Mesothelial cell of epicardium (in vitro differentiated cells): ENCODE measurements around the gene NUP133. TPM values are rescaled to one million over a fixed set of nuclear protein-coding genes. Genes with fewer than 3 reads are reported as not detected.
"Not testable (repeated sequence)": the region's sequence is repeated elsewhere in the genome, so short reads cannot be mapped to it uniquely, and the experiment has no call there.

Experiments used
- DNase-seq, 2 experiments: peaks; one replicate each; pipeline ENCODE4 v3.0.0; 2021; ENCODE audit warnings: low spot score in 2 of 2; ENCODE audit not compliant: unreplicated experiment in 2 of 2
- H3K27ac Mint-ChIP-seq: 2 replicates; pipeline ENCODE4 v1.8.0; 2021; ENCODE audit warnings: mixed read lengths
- H3K27me3 Mint-ChIP-seq: 2 replicates; pipeline ENCODE4 v1.8.0; 2021; ENCODE audit warnings: low read depth, mixed read lengths
- H3K36me3 Mint-ChIP-seq: 2 replicates; pipeline ENCODE4 v1.8.0; 2021; ENCODE audit warnings: mixed read lengths
- H3K4me1 Mint-ChIP-seq: 2 replicates; pipeline ENCODE4 v1.8.0; 2021; ENCODE audit warnings: mixed read lengths
- H3K4me3 Mint-ChIP-seq: 2 replicates; pipeline ENCODE4 v1.8.0; 2021; ENCODE audit warnings: mild to moderate bottlenecking, moderate library complexity, mixed read lengths
- H3K9me3 Mint-ChIP-seq: 2 replicates; pipeline ENCODE4 v1.8.0; 2021; ENCODE audit warnings: mixed read lengths
- total RNA-seq: library from RNA; stranded (reverse); gene quantifications from 3 replicates; pipeline ENCODE4 v1.2.1, GENCODE V29; 2021
- TF ChIP-seq, protein P1 (sequence below): fragments of 200-600 bp; sonication (generic); IDR thresholded peaks from one replicate; pipeline ENCODE4 v1.5.0; 2021; ENCODE audit warnings: antibody characterized with exemption; ENCODE audit not compliant: unreplicated experiment

The NUP133 gene
- total RNA-seq, 1 donor from 2014 or later, result 51.7 TPM

DNA sequence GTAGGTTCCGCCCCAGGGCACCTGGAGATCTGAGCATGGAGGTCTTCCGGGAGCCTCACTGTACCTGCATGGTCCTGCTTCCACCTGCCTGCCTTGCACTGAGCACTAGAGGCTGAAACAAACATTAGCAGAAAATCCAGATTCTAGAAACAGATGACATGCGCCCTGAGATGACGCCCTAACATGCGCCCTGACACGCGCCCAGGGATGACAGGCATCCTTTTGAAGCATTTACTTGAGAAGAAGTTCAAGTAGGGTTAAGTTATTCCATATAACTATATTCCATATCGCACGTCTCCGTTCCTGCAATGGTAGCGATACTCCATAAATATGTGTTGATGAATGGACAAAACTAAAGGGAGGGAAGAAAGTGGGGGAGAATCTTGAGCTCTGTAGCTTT, 87.9 kb downstream of the NUP133 start:
- Mint-ChIP-seq H3K9me3 (peaks cover 9% of the 10 kb centered on the region), H3K4me3 (no peak overlapping the region), H3K27me3 (peaks cover 25% of the 10 kb centered on the region), H3K36me3 (no peaks in the 10 kb centered on the region), H3K27ac (no peak overlapping the region), H3K4me1 (no peaks in the 10 kb centered on the region)
- DNase-seq, result no peak
- TF ChIP-seq, protein P1, sequence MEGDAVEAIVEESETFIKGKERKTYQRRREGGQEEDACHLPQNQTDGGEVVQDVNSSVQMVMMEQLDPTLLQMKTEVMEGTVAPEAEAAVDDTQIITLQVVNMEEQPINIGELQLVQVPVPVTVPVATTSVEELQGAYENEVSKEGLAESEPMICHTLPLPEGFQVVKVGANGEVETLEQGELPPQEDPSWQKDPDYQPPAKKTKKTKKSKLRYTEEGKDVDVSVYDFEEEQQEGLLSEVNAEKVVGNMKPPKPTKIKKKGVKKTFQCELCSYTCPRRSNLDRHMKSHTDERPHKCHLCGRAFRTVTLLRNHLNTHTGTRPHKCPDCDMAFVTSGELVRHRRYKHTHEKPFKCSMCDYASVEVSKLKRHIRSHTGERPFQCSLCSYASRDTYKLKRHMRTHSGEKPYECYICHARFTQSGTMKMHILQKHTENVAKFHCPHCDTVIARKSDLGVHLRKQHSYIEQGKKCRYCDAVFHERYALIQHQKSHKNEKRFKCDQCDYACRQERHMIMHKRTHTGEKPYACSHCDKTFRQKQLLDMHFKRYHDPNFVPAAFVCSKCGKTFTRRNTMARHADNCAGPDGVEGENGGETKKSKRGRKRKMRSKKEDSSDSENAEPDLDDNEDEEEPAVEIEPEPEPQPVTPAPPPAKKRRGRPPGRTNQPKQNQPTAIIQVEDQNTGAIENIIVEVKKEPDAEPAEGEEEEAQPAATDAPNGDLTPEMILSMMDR, result no peak

DNA sequence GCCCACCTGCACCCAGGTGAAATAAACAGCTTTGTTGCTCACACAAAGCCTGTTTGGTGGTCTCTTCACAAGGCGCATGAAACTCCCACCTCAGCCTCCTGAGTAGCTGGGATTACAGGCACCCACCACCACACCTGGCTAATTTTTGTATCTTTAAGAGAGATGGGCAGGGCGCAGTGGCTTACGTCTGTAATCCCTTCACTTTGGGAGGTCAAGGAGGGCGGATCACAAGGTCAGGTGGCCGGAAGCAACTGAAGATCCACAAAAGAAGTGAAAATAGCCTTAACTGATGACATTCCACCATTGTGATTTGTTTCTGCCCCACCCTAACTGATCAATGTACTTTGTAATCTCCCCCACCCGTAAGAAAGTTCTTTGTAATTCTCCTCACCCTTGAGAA, 89.6 kb downstream of the NUP133 start:
- H3K4me3 Mint-ChIP-seq, result not testable (repeated sequence)

DNA sequence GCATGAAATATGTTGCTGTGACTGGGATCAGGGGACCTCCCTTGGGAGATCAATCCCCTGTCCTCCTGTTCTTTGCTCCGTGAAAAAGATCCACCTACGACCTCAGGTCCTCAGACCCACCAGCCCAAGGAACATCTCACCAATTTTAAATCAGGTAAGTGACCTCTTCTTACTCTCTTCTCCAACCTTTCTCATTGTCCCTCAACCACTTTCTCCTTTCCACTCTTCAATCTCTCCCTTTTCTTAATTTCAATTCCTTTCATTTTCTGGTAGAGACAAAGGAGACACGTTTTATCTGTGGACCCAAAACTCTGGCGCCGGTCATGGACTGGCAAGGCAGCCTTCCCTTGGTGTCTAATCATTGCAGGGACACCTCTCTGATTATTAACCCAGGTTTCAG, 95.3 kb downstream of the NUP133 start:
- Mint-ChIP-seq H3K4me1 (peaks cover 23% of the 10 kb centered on the region), H3K27me3 (peaks cover 27% of the 10 kb centered on the region)
- not testable (repeated sequence) for H3K9me3 Mint-ChIP-seq, H3K27ac Mint-ChIP-seq, H3K36me3 Mint-ChIP-seq, H3K4me3 Mint-ChIP-seq, DNase-seq

More for the DNA sequence above, 89.6 kb downstream of the NUP133 start:
- H3K27me3 Mint-ChIP-seq, result peaks cover 15% of the 10 kb centered on the region
- H3K9me3 Mint-ChIP-seq, H3K4me1 Mint-ChIP-seq, DNase-seq, H3K27ac Mint-ChIP-seq, H3K36me3 Mint-ChIP-seq: not testable (repeated sequence)

DNA sequence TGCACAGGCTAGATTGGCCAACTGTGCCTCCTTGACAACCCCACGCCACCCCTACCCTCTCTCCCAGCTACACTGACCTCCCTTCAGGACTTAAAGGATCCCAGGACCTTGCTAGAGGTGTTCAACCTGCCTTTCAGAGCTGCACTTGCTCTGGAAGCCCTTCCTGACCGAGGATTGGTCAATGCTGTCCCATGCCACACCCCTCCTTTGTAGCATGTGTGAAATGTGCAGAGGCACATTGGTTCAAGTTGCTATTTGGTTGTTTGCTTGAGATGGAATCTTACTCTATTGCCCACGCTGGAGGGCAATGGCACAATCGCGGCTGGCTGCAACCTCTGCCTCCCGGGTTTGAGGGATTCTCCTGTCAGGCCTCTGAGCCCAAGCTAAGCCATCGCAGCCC, 96.1 kb downstream of the NUP133 start:
- peaks cover 34% of the 10 kb centered on the region for H3K27me3 Mint-ChIP-seq
- no peak overlapping the region for H3K4me3 Mint-ChIP-seq

DNA sequence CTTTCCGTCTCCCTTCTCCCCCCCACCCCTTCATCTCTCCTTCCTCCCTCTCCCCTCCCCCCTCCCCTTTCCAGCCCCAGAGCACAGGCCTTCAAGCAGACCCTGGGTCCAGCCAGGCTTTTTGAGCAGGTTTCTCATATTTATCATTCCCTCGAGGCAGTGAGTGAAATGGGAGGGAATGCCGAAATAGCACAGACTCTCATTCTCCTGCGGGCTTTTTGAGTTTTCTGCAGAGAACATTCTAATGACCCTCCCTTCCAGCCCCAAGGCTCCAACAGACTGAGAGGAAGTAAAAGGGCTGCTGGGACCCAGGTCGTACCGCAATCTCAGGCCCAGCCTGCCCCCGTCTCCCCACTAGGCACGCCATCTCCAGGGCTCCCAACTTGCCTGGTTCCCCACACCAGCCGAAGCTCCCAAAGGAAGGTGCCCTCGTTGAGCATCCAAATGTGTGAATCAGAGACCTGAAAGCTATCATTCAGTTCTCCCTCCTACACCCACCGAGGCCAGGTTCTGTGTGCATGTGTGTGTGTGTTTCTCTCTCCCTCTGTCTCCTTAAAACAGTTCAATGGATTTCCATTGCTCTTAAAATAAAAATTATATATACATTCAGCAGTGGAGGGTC, 96.6 kb downstream of the NUP133 start:
- Mint-ChIP-seq H3K27me3 (peaks cover 39% of the 10 kb centered on the region), H3K4me3 (no peak overlapping the region), H3K36me3 (no peaks in the 10 kb centered on the region), H3K27ac (no peak overlapping the region), H3K9me3 (no peaks in the 10 kb centered on the region), H3K4me1 (peaks cover 30% of the 10 kb centered on the region)
- DNase-seq, result no peak
- TF ChIP-seq, protein P1, result no peak

More for the DNA sequence above, 96.1 kb downstream of the NUP133 start:
- Mint-ChIP-seq H3K4me1 (peaks cover 26% of the 10 kb centered on the region), H3K9me3 (no peaks in the 10 kb centered on the region), H3K36me3 (no peaks in the 10 kb centered on the region), H3K27ac (no peak overlapping the region)
- no peak for DNase-seq
- TF ChIP-seq, protein P1, result no peak

DNA sequence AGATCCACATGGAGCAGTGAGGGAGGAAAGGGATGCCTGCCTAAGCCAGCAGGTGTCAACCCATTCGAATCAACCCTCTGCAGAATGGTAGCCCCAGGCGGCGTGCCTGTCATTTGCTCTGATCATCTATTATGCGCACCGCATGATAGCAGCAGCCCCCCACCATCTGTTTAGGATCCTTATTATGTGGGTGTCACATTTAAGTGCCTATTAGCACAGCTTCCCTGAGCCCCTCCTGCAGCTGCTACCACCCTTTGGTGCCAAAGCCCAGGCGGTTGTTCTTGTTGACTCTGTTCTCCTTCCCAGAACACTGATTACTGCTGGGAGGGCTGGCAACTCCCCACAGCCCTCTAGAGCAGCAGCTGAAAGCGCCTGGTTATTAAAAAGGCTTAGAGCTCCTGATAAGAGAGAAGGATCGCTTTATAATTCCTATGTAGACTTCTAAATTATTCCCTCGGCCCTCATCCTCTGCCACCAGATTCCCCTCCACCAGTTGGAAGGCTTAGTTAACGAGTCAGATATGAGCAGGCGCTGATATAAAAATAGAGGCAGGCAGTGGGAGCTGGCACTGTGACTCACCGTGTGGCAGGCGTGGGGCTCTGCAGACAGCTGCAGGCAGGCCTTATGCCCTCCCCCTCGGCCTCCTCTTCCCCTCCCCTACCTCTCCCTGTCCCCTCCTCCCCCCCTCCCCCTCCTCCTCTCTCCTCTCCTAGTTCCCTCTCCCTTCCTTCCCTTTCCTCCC, 97.3 kb downstream of the NUP133 start:
- no peak overlapping the region for H3K4me3 Mint-ChIP-seq
- no peaks in the 10 kb centered on the region for H3K9me3 Mint-ChIP-seq
- TF ChIP-seq, protein P1, result no peak
- H3K27me3 Mint-ChIP-seq, result peaks cover 46% of the 10 kb centered on the region
- no peak overlapping the region for H3K27ac Mint-ChIP-seq
- DNase-seq, result no peak
- no peaks in the 10 kb centered on the region for H3K36me3 Mint-ChIP-seq
- H3K4me1 Mint-ChIP-seq, result peaks cover 30% of the 10 kb centered on the region
